LNCaP clone FGC (cell line): ENCODE measurements around the gene PRSS2.

ENCODE experiments used
- DNase-seq: peaks from one replicate; pipeline ENCODE4 v3.0.0-alpha.2; 2011; ENCODE audit warnings: low read depth
- H3K4me3 ChIP-seq: 2 replicates; pipeline ENCODE4 v1.5.1; 2011; ENCODE audit warnings: mild to moderate bottlenecking, low read depth, low read length, control low read depth
- CTCF ChIP-seq: IDR thresholded peaks from 2 replicates; pipeline ENCODE4 v1.5.1; 2012; ENCODE audit warnings: mild to moderate bottlenecking; ENCODE audit not compliant: control insufficient read depth, insufficient read depth; ENCODE audit errors: extremely low read depth

The PRSS2 gene

GRCh38 chr7:142784096-142784495 is 13.3 kb downstream of the PRSS2 start:
- H3K4me3 ChIP-seq: no peak overlapping the region
- no peak for DNase-seq
- peak; percentile 28 for TF ChIP-seq CTCF

- no peak for TF ChIP-seq CTCF
- no peak for DNase-seq
- no peak overlapping the region for H3K4me3 ChIP-seq
Observed at GRCh38 chr7:142784716-142785115, 13.9 kb downstream of the PRSS2 start.

GRCh38 chr7:142785841-142786250 is 15.1 kb downstream of the PRSS2 start:
- TF ChIP-seq CTCF: no peak
- no peak overlapping the region for H3K4me3 ChIP-seq
- no peak for DNase-seq

- no peak for TF ChIP-seq CTCF
- no peak for DNase-seq
- no peak overlapping the region for H3K4me3 ChIP-seq
Observed at GRCh38 chr7:142787034-142787768, 16.4 kb downstream of the PRSS2 start.

- DNase-seq: no peak
- no peak for TF ChIP-seq CTCF
Observed at GRCh38 chr7:142787783-142788182, 17.0 kb downstream of the PRSS2 start.

GRCh38 chr7:142788303-142789289 is 17.8 kb downstream of the PRSS2 start:
- no peak for TF ChIP-seq CTCF
- DNase-seq: no peak
- H3K4me3 ChIP-seq: no peak overlapping the region

More at GRCh38 chr7:142787783-142788182, 17.0 kb downstream of the PRSS2 start:
- no peak overlapping the region for H3K4me3 ChIP-seq
